ENCODE data around the gene TMEM258.

DNA sequence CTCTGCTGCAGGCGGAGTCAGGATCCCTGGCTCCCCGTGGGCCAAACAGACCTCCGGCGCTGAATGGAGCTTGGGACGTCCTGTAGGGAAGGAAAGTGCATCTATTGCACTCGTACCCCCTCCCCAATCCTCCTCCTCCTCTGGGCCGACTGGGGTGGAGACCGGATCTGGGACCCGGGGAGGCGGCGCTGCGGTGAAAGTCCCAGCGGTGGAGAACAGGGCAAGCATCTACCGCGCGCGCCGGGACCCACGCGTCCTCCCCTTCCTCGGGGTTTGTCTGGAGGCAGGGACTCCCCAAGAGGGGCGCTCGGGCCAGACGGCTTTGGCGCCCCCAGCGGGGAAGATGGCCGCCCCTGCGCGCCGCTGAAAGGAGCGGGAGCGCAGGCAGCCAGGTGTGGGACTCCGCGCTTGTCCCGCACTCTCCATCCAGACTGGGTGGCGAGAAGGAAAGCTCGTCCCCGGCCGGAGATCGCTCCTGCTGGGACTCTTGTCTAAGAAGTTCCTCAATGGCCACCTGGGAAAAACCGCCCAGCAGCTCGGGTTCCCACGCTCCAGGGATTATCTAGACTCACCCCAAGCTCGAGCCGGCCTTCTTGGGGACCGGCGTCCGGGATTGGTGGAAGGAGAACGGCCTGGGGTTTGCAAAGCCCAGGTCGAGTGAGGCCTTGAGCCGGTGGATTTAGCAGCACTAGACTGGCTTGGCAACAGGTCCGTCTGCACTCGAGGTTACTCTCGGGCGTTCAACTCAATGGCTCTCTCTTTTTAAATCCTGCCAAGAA lies 36.4 kb upstream of the TMEM258 start:
- TF ChIP-seq L3MBTL2 (conservative IDR thresholded peaks at IDR 0.05) (no peak), BHLHE40 (IDR thresholded peaks at IDR 0.05; ENCODE audit: borderline replicate concordance) (no peak)

All from HEK293T (cell line).